Pancreas (tissue), 10 donors: Measurements from ENCODE around the gene USP43. TPM values are rescaled to one million over a fixed set of nuclear protein-coding genes. Genes with fewer than 3 reads are reported as not detected.

ENCODE experiments used
- ATAC-seq, 4 donors: fragments of 200-7000 bp; cut with Tn5 transposase; one replicate each; pipeline versions ENCODE4 v1.8.0 to v1.9.1; 2020; ENCODE audit warnings: mild to moderate bottlenecking in 4 of 4, moderate library complexity in 4 of 4
- DNase-seq, 6 donors: peaks; one replicate each; pipeline ENCODE4 v3.0.0-alpha.2; 2020
- FAIRE-seq: peaks from 2 replicates; lab custom pipeline; 2012; peaks lifted over from hg19 to GRCh38; lab: Jason Lieb, UNC
- H3K27ac ChIP-seq, 4 donors: fragments of 200-600 bp; sonication (generic); 1 replicate in 3 of 4; 2 replicates in 1 of 4; pipeline versions ENCODE4 v1.5.0 to v1.8.0; 2020
- H3K27me3 ChIP-seq, 4 donors: fragments of 200-600 bp; one replicate each; pipeline ENCODE4 v1.8.0; 2021
- H3K36me3 ChIP-seq, 3 donors: fragments of 200-600 bp; sonication (generic) in 1 of 3; one replicate each; pipeline versions ENCODE4 v1.5.0 to v1.8.0; 2020 to 2021
- H3K4me1 ChIP-seq, 3 donors: fragments of 200-600 bp; one replicate each; pipeline ENCODE4 v1.8.0; 2021
- H3K4me3 ChIP-seq, 4 donors: fragments of 200-600 bp; sonication (generic) in 2 of 4; one replicate each; pipeline versions ENCODE4 v1.5.0 to v1.8.0; 2020 to 2021
- H3K9me3 ChIP-seq, 4 donors: fragments of 200-600 bp; one replicate each; pipeline ENCODE4 v1.8.0; 2021
- CTCF ChIP-seq, 4 donors: fragments of 200-600 bp; sonication (generic) in 3 of 4; IDR thresholded peaks; one replicate each; pipeline versions ENCODE4 v1.5.0 to v1.8.0; 2021; ENCODE audit warnings: antibody characterized with exemption in 4 of 4
- WGBS, 2 donors: extraction: QIAGEN DNeasy Blood & Tissue Kit; methylation state at CpG; one replicate each; pipeline ENCODE4 v1.1.7; 2013; 5-methylcytosine and 5-hydroxymethylcytosine counted together
- intact Hi-C, 3 donors: fragments of 100-400 bp; cut with DNase I; formaldehyde crosslinking; loops; one replicate each; pipeline versions ENCODE4 v1.11.1 to v1.14.2; 2022
- polyA plus RNA-seq, 2 donors: library from polyadenylated mRNA; stranded (reverse); fragments of 200-250 nt; gene quantifications; one replicate each; pipeline ENCODE4 v1.2.3, GENCODE V29; 2013
- total RNA-seq, 6 donors: library from RNA; stranded (reverse); fragmentation: NEBNext Ultra II Directional in 4 of 6; extraction: Animal tissue kit (Norgen Biotek cat#: 25700) in 4 of 6; gene quantifications; one replicate each; pipeline versions ENCODE4 v1.2.1 to v1.2.4, GENCODE V29; 2021 to 2023
- donor health status: healthy with polysubstance abuse.
- donor health status: DM: no; HTN: no; CAD: no; lungs with moderate emphysema.
- donor health status: DM: no; HTN: no; CAD: no.
- donor health status: control.
- donor health status: control.
- donor health status: Bipolar disorder and iron deficiency.
- donor health status: DM: yes; HTN: yes; CAD: no.
- donor health status: DM: no; HTN: no; CAD: no.
- donor health status: DM: no; HTN: no; CAD: no.
- donor health status: DM: yes; HTN: yes; CAD: no.

Gene USP43
- total and polyA plus RNA-seq, 8 donors: 2.6 to 5.7 (median 4.3) TPM

- Histone ChIP-seq H3K27me3 (no peaks in the 10 kb centered on the region), H3K4me3 (no peak overlapping the region), H3K36me3 (no peaks in the 10 kb centered on the region), H3K4me1 (no peaks in the 10 kb centered on the region), H3K27ac (no peak overlapping the region), H3K9me3 (no peaks in the 10 kb centered on the region)
- 66 to 70% methylated on average over 6 of the region's 6 CpGs for WGBS, 2 donors
- intact Hi-C loops: loop anchor here in 1 of 3 donors (10.0 kb wide), 1 partner anchor 85 kb away; no protein-coding TSS in a partner anchor
- no peak for DNase-seq
- FAIRE-seq: no peak
- no peak for TF ChIP-seq CTCF (IDR thresholded peaks at IDR 0.05)
- ATAC-seq: peak in 1 of 4 donors; percentile 47
These were observed 24.3 kb downstream of the USP43 start for GRCh38 chr17:9669551-9670008.

- 82 to 91% methylated on average over 8 of the region's 8 CpGs for WGBS, 2 donors
- intact Hi-C loops: loop anchor here in 1 of 3 donors (10.0 kb wide), 1 partner anchor 86 kb away; no protein-coding TSS in a partner anchor
- DNase-seq (no peak), FAIRE-seq (no peak), ATAC-seq (no peak)
- TF ChIP-seq CTCF (IDR thresholded peaks at IDR 0.05): no peak
- Histone ChIP-seq H3K4me3 (no peak overlapping the region), H3K4me1 (no peaks in the 10 kb centered on the region), H3K36me3 (no peaks in the 10 kb centered on the region), H3K27me3 (no peaks in the 10 kb centered on the region), H3K27ac (no peak overlapping the region), H3K9me3 (no peaks in the 10 kb centered on the region)
These were observed 25.3 kb downstream of the USP43 start for GRCh38 chr17:9670596-9670995.

GRCh38 chr17:9671559-9671958 is 26.2 kb downstream of the USP43 start:
- intact Hi-C loops: loop anchor here in 1 of 3 donors (10.0 kb wide), 1 partner anchor 87 kb away; no protein-coding TSS in a partner anchor
- Histone ChIP-seq H3K27ac (no peak overlapping the region), H3K36me3 (no peaks in the 10 kb centered on the region), H3K27me3 (no peaks in the 10 kb centered on the region), H3K9me3 (no peaks in the 10 kb centered on the region), H3K4me1 (no peaks in the 10 kb centered on the region), H3K4me3 (no peak overlapping the region)
- FAIRE-seq: no peak
- no peak for TF ChIP-seq CTCF (IDR thresholded peaks at IDR 0.05)
- no peak for DNase-seq
- WGBS, 2 donors: 76 to 78% methylated on average over 4 of the region's 4 CpGs
- ATAC-seq: no peak

- no peak for ATAC-seq
- no peak for TF ChIP-seq CTCF (IDR thresholded peaks at IDR 0.05)
- Histone ChIP-seq H3K27ac (no peak overlapping the region), H3K4me3 (no peak overlapping the region), H3K9me3 (no peaks in the 10 kb centered on the region), H3K27me3 (no peaks in the 10 kb centered on the region), H3K4me1 (no peaks in the 10 kb centered on the region), H3K36me3 (no peaks in the 10 kb centered on the region)
- no peak for FAIRE-seq
- 85 to 91% methylated on average over 8 of the region's 8 CpGs for WGBS, 2 donors
- DNase-seq: no peak
- intact Hi-C loops: loop anchor here in 1 of 3 donors (10.0 kb wide), 1 partner anchor 87 kb away; no protein-coding TSS in a partner anchor
These were observed 26.9 kb downstream of the USP43 start for GRCh38 chr17:9672266-9672665.

GRCh38 chr17:9672691-9673090 is 27.4 kb downstream of the USP43 start:
- Histone ChIP-seq H3K27ac (no peak overlapping the region), H3K4me1 (no peaks in the 10 kb centered on the region), H3K9me3 (no peaks in the 10 kb centered on the region), H3K27me3 (no peaks in the 10 kb centered on the region), H3K4me3 (no peak overlapping the region), H3K36me3 (no peaks in the 10 kb centered on the region)
- no peak for ATAC-seq
- TF ChIP-seq CTCF (IDR thresholded peaks at IDR 0.05): no peak
- FAIRE-seq: no peak
- intact Hi-C loops: loop anchor here in 1 of 3 donors (10.0 kb wide), 1 partner anchor 88 kb away; no protein-coding TSS in a partner anchor
- no peak for DNase-seq
- WGBS, 2 donors: 87 to 92% methylated on average over 6 of the region's 6 CpGs
